Hypothalamus (tissue), 51 donors: ENCODE results near the gene VAMP3.

Experiments
- DNase-seq, 51 donors: peaks; one replicate each; lab custom pipeline; 2025; lab: John Stamatoyannopoulos, UW

Gene VAMP3

GRCh38 chr1:7810395-7810794 lies 39.3 kb downstream of the VAMP3 start:
- DNase-seq, result peak in 1 of 51 donors; percentile 49

GRCh38 chr1:7811476-7811875 lies 40.4 kb downstream of the VAMP3 start:
- DNase-seq, result no peak

- no peak for DNase-seq
Measured at GRCh38 chr1:7813677-7814373, 42.7 kb downstream of the VAMP3 start.

- DNase-seq, result no peak
Measured at GRCh38 chr1:7821282-7821681, 50.2 kb downstream of the VAMP3 start.

DNA sequence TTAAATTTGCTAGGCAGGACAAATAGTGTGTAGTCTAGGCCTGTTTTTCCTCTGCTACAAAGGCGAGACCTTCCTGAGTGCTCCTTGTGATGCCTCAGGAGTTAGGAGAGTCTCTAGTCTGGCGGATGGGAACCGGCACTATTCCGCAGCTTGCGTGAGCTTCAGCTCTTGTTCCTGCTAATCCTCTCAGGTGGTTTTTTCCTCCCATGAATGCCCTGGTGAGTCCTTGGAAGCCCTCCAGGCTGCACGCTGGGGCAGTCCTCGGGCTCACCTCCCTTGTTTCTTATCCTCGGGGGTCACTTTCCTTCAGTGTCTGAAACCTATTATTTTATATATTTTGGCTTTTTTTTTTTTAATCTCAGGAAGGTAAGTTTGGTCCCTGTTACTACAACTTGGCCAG lies 53.6 kb downstream of the VAMP3 start:
- peak in 1 of 51 donors; percentile 3 for DNase-seq

GRCh38 chr1:7826363-7826762 lies 55.3 kb downstream of the VAMP3 start:
- DNase-seq, result no peak

GRCh38 chr1:7827126-7827955 lies 56.2 kb downstream of the VAMP3 start:
- peak in 4 of 51 donors; percentile 8 to 33 (median 14) for DNase-seq
